ENCODE data around the gene PTPRM.

GRCh38 chr18:8365528-8365927 lies 798.4 kb downstream of the PTPRM start:
- TF ChIP-seq CREB5 (CRISPR knock-in tag; IDR thresholded peaks at IDR 0.05; ENCODE audit: low read depth) (no peak), TCF4 (CRISPR knock-in tag; IDR thresholded peaks at IDR 0.05; ENCODE audit: borderline replicate concordance) (no peak), ZNF8 (CRISPR knock-in tag; IDR thresholded peaks at IDR 0.05) (no peak), ZFP30 (CRISPR knock-in tag; IDR thresholded peaks at IDR 0.05) (no peak), ARNTL (CRISPR knock-in tag; IDR thresholded peaks at IDR 0.05; ENCODE audit: borderline replicate concordance, low read depth) (no peak), BACH2 (CRISPR knock-in tag; IDR thresholded peaks at IDR 0.05; ENCODE audit: borderline replicate concordance) (no peak), TSHZ2 (CRISPR knock-in tag; IDR thresholded peaks at IDR 0.05) (no peak)
- TF ChIP-seq, protein P1, sequence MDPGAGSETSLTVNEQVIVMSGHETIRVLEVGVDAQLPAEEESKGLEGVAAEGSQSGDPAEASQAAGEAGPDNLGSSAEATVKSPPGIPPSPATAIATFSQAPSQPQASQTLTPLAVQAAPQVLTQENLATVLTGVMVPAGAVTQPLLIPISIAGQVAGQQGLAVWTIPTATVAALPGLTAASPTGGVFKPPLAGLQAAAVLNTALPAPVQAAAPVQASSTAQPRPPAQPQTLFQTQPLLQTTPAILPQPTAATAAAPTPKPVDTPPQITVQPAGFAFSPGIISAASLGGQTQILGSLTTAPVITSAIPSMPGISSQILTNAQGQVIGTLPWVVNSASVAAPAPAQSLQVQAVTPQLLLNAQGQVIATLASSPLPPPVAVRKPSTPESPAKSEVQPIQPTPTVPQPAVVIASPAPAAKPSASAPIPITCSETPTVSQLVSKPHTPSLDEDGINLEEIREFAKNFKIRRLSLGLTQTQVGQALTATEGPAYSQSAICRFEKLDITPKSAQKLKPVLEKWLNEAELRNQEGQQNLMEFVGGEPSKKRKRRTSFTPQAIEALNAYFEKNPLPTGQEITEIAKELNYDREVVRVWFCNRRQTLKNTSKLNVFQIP (CRISPR knock-in tag; IDR thresholded peaks at IDR 0.05; ENCODE audit: borderline replicate concordance, low read depth), result no peak
- TF ChIP-seq, protein P2, sequence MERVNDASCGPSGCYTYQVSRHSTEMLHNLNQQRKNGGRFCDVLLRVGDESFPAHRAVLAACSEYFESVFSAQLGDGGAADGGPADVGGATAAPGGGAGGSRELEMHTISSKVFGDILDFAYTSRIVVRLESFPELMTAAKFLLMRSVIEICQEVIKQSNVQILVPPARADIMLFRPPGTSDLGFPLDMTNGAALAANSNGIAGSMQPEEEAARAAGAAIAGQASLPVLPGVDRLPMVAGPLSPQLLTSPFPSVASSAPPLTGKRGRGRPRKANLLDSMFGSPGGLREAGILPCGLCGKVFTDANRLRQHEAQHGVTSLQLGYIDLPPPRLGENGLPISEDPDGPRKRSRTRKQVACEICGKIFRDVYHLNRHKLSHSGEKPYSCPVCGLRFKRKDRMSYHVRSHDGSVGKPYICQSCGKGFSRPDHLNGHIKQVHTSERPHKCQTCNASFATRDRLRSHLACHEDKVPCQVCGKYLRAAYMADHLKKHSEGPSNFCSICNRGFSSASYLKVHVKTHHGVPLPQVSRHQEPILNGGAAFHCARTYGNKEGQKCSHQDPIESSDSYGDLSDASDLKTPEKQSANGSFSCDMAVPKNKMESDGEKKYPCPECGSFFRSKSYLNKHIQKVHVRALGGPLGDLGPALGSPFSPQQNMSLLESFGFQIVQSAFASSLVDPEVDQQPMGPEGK (CRISPR knock-in tag; IDR thresholded peaks at IDR 0.05; ENCODE audit: borderline replicate concordance), result no peak

Data from SK-N-SH treated with all-trans-retinoic acid at 6 μM for 48 hours (cell line).